A673 (cell line): ENCODE results near the gene STON1.

Source experiments
- EZH2 ChIP-seq: fragments of 200-600 bp; sonication (generic); IDR thresholded peaks from 2 replicates; pipeline ENCODE4 v1.6.1; 2017; ENCODE audit warnings: borderline replicate concordance, low read depth, mild to moderate bottlenecking, mixed read lengths, antibody characterized with exemption, low read length; ENCODE audit not compliant: poor library complexity, severe bottlenecking
- TF ChIP-seq, protein P1 (sequence below): fragments of 300-800, 200-600 bp; sonication (generic); conservative IDR thresholded peaks from 2 replicates; pipeline ENCODE4 v1.5.1; 2017; ENCODE audit warnings: low read depth, mild to moderate bottlenecking, antibody characterized with exemption, low read length, moderate library complexity, mixed read lengths

DNA sequence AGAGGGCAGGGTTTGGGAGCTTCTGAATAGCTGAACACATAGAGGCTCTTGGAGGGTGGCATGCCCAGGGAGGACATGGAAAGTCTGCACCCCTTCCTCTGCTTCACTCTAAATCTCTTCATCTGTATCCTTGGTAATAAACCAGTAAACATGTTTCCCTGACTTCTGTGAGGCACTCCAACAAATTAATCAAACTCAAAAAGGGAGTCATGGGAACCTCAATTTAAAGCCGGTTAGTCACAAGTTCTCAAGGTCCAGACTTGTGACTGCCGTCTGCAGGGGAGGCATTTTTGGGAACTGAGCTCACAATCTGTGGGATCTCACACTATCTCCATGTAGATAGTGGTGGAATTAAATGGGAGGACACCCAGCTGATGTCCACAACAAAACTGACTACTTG lies 33.1 kb upstream of the STON1 start:
- TF ChIP-seq, protein P1, sequence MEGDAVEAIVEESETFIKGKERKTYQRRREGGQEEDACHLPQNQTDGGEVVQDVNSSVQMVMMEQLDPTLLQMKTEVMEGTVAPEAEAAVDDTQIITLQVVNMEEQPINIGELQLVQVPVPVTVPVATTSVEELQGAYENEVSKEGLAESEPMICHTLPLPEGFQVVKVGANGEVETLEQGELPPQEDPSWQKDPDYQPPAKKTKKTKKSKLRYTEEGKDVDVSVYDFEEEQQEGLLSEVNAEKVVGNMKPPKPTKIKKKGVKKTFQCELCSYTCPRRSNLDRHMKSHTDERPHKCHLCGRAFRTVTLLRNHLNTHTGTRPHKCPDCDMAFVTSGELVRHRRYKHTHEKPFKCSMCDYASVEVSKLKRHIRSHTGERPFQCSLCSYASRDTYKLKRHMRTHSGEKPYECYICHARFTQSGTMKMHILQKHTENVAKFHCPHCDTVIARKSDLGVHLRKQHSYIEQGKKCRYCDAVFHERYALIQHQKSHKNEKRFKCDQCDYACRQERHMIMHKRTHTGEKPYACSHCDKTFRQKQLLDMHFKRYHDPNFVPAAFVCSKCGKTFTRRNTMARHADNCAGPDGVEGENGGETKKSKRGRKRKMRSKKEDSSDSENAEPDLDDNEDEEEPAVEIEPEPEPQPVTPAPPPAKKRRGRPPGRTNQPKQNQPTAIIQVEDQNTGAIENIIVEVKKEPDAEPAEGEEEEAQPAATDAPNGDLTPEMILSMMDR: no peak
- no peak for TF ChIP-seq EZH2
